Fibroblast of the aortic adventitia (primary cell): Measurements from ENCODE around the gene BAIAP2L2. TPM values are rescaled to one million over a fixed set of nuclear protein-coding genes. Genes with fewer than 3 reads are reported as not detected.
A peak's percentile ranks its signal among the peaks of the same experiment; 100 is the strongest.

ENCODE experiments used
- DNase-seq: peaks from one replicate; pipeline ENCODE4 v3.0.0-alpha.2; 2010; ENCODE audit warnings: low read depth
- H3K4me3 ChIP-seq: 2 replicates; pipeline ENCODE4 v1.5.1; 2011; ENCODE audit warnings: low read depth, mild to moderate bottlenecking, control low read depth, low read length, moderate library complexity
- CTCF ChIP-seq: IDR thresholded peaks from 2 replicates; pipeline ENCODE4 v1.5.1; 2011; ENCODE audit warnings: mild to moderate bottlenecking, low read length, control low read depth, inconsistent platforms; ENCODE audit not compliant: insufficient read depth
- total RNA-seq: library from RNA; depleted of rRNA; stranded (reverse); fragments of >200 nt; gene quantifications from 2 replicates; pipeline ENCODE4 v1.2.3, GENCODE V29; 2012; ENCODE audit warnings: low replicate concordance

BAIAP2L2 gene
- total RNA-seq, 1 donor: 6.0 TPM

DNA sequence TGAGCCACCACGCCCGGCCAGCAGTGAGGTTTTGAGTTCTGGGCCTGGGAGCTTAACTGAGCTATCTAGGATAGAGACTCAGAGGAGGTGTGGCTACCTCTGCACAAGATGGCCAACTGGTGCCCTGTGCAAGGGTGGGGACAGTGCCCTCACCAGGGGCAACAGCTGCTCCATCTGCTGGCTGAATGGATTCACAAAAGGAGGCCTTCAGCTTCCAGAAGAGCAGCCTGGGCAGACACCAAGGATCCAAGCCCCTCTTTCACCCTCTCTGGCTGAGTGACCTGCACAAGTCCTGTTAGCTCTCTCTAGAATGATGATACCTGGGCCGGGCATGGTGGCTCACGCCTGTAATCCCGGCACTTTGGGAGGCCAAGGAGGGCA is 33.5 kb upstream of the BAIAP2L2 start:
- TF ChIP-seq CTCF: no peak
- no peak overlapping the region for H3K4me3 ChIP-seq
- DNase-seq: no peak

DNA sequence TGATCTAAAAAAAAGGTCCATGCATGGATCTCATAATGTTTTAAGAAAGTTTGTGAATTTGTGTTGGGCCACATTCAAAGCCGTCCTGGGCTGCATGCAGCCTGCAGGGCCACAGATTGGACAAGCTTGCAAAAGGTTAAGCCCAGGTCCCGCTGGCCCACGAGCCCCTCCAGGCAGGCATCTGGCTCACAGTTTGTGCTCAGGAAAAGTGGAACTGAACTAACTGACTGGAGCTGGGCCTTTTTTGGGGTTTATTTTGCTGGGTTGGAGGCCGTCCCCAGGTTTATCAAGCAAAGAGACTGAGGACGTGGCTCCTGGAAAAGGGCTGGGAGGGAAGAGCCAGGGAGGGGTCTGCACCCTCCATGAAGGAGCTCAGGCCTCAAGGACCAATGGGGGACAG is 32.1 kb upstream of the BAIAP2L2 start:
- no peak for DNase-seq
- no peak for TF ChIP-seq CTCF
- H3K4me3 ChIP-seq: no peak overlapping the region

GRCh38 chr22:38141217-38141973 is 30.9 kb upstream of the BAIAP2L2 start:
- TF ChIP-seq CTCF: no peak
- H3K4me3 ChIP-seq: no peak overlapping the region
- no peak for DNase-seq

GRCh38 chr22:38139901-38140300 is 29.4 kb upstream of the BAIAP2L2 start:
- no peak for DNase-seq
- no peak for TF ChIP-seq CTCF
- no peak overlapping the region for H3K4me3 ChIP-seq

DNA sequence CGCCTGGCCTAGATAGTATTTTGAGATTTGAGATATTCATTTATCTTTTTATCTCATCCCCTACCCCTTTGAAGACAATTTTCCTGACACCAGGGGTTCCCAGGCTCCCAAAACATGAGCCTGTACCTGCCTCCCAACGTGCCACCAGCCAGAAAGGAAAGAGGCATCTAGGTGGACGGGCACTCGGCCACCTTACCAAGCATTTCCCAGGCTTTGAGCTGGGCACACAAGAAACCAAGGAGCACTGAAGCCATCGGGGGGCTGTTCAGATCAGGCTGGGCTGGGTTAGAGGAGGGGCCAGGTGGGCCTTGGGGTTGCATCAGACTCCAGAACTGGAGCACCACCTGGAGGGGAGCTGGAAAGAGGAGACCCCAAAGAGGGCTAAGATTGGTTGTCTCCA is 28.5 kb upstream of the BAIAP2L2 start:
- no peak for DNase-seq
- TF ChIP-seq CTCF: no peak
- H3K4me3 ChIP-seq: no peak overlapping the region

DNA sequence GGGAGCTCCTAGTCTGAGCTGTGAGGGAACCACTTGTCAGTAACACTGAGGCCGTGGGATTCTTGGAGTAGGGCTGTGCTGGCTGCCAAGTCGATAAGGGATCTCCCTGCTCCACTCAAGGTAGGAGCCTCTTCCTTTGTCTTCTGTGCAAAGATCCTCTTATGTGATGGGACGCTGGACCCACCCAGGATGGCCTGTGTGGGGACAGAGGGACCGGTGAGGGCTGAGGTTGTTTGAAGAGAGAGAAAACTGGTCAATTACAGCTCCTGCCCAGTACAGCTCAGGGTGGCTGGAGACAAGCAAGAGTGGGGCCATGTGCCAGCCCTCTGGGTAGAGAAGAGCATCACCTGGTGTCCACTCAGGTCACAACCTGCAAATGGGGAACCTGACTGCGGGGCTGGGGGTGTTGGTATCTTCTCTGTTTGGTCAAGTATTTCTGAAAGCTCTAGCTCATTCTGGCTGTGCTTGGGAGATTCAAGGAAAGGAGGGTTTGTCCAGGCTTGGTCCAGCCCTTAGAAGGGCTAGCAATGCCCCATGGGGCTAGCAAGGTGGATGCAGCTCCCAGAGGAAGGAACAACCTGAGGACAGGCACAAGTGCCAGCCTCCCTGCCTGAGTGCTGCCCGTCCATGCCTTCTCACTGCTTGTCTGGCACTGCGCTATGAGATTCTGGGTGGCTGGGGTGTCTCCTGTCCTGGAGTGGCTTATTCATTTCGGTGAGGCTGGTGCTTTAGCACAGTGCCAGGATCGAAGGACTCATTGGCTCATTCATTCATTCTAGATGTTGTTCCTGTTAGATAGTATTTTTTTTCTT is 27.6 kb upstream of the BAIAP2L2 start:
- no peak for DNase-seq
- TF ChIP-seq CTCF: no peak
- H3K4me3 ChIP-seq: no peak overlapping the region

DNA sequence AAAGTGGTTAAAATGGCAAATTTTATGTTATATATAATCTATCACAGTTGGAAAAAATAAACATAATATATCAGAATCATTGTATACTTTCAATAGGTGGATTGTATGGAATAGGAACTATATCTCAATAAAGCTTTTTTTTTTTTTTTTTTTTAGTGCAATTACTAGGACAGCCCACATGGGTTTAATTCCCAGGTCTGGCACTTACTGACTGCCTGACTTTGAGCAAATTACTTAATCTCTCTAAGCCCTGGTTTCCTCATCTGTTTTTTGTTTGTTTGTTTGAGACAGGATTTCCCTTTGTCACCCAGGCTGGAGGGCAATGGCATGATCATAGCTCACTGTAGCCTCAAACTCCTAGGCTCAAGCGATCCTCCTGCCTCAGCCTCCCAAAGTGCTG is 26.1 kb upstream of the BAIAP2L2 start:
- peak; percentile 12 for TF ChIP-seq CTCF
- no peak for DNase-seq
- H3K4me3 ChIP-seq: no peak overlapping the region
